DMS 273 (cell line): ENCODE measurements around the gene MED13L.

Experiments
- DNase-seq: peaks from one replicate; lab custom pipeline; 2025; ENCODE audit not compliant: unreplicated experiment; lab: John Stamatoyannopoulos, UW

The MED13L gene

DNA sequence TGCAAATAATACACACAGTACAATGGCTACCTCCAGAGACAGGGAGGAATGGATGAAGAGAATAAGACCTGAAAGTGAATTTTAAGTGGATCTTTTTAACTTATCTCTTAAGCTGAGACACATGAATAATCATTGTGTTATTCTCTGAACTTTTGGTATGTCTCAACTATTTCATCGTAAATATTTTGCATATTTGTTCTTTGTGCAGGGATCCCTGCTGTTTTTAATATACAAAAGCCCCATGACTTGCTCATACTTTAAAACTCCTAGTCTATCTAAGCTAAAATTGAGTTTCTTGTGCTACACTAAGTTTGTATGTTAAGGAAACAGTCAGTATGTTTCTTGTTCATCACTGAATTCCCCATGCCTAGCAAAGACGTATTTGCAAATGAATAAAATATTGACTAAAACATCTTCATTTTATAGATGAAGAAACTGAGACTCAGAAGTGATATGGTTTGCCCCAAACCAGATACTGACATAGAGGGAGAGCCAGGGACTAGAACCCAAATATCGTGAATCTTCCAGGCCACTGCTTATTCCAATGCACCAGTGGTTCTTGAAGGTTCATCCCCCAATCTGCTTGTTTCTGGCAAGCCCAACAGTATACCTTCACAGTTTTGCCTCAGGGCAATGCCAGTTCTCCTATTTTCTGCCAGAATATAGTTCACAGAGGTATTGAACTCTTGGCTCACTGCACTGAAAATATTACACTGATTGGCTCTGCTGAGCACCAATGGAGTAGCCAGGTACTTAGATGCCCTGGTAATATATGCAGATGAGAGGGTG lies 356.9 kb downstream of the MED13L start:
- DNase-seq: no peak

DNA sequence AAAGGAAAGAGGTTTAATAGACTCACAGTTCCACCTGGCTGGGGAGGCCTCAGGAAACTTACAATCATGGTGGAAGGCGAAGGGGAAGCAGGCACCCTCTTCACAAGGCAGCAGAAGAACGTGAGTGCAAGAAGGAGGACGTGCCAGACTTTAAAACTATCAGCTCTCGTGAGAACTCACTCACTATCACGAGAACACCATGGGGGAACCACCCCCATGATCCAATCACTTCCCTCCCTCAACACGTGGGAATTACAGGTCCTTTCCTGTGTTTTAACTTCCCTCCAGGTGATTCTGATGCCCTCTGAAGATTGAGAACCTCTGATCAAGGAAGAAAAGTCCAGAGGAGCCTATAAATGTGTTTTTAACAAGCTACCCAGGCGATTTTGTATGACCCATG lies 358.7 kb downstream of the MED13L start:
- DNase-seq: no peak

DNA sequence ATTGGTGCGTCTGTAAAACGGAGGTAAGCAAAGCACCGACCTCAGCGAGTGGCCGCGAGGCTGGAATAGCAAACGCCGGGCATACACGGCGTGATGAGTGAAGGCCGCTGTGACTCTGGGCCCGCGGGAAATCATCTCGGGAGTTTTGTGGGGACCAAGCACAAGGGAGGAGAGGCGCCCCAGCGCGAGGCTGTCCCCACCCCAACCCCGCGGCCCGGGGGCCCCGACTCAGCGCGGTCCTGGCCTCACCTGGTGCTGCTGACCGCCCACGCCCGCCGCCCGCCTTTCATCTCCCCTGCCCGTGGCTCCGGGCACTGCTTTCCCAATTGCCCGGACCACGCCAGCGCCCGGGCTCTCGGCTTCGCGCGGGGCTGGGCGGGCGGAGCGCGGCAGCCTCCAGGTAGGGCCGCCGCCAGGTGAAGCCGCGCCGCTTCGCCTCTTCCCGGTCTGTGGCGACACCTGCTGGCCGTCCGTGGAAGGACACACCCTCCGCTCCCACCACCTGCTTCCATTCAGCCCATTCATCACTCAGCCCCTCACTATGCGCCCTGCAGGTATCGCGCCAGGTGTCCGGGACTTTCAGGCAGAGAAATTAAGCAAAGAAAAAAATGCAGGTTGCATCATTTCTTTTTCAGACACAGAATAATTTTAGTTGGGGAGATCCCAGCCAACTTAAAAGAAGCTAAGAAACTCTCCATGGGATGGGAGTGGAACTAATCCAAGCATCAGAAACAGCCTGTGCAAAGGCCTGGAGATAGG lies 360.4 kb downstream of the MED13L start:
- DNase-seq: peak; percentile 52

DNA sequence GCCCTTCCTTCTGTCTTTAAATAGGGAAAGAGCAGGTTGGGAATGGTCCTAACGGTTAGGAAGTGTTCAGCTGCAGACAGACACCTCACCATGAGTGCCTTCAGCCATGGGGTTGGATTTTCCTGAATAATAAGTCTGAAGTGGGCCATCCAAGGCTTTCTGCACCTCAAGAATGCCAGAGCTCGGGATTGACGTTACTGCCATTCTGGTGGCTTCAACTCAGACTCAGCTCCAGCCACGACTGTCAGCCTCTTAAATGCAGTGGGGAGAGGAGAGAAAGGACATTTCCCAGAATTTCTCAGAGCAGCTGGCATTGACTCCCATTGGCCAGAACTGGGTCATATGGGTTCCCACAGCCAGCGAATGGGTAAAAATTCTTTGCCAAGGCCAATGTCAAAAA lies 363.4 kb downstream of the MED13L start:
- DNase-seq: no peak

DNA sequence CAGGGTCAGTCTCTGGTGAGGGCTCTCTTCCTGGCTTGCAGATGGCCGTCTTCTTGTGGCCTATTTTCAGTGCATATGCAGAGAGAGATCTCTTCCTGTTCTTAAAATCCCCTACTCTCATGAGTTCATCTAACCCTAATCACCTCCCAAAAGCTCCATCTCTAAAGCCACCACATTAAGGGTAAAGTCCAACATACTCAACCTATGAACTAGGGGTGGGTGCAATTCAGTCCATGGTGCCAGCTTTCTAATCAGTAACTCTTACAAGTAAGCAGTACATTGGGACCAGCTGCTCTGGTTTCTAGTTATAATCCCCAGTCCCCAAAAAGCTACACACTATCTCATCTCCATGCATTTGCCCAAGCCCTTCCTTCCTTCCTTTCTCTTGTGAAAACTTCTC lies 365.1 kb downstream of the MED13L start:
- DNase-seq: no peak

DNA sequence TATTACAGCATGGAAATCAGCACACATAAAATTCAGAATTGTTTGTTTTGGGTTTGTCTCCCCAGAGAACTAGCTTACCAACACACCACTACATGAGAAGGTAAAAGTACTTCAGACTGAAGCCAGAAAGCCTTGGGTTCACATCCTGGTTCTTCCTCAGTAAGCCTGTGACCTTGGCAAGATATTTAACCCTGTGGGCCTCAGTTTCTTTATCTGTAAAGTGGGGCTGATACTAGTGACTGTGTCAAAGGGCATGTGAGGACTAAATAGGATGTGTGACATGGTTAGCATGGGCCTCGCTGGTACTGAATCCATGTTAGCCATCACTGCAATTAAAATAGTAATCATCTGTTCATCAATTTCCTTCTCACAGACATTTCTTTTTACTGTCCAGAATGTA lies 366.1 kb downstream of the MED13L start:
- DNase-seq: no peak

DNA sequence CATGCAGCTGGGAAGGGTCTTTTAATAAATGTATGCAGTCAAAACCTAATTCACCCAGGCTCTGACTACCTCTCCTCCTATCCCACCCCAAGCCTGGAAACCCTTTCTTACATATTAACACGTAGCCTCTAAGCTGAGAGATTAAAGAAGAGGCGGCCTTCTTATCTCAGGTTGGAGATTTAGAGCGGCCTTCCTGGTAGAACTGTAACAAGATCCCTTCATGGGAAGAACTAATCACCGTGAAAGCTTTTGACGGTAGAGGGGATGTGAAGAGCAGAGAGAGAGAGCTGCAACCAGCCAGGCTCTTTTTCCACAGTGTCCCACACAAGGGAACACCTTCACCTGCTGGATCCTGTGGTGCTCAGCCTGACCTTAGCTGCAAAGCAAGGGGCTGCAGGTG lies 367.4 kb downstream of the MED13L start:
- no peak for DNase-seq
